ENCODE results near the gene HOXB9. TPM values are rescaled to one million over a fixed set of nuclear protein-coding genes. Genes with fewer than 3 reads are reported as not detected.

HOXB9 gene
- total and polyA plus RNA-seq, 2 experiments from 2014 or later = not detected

DNA sequence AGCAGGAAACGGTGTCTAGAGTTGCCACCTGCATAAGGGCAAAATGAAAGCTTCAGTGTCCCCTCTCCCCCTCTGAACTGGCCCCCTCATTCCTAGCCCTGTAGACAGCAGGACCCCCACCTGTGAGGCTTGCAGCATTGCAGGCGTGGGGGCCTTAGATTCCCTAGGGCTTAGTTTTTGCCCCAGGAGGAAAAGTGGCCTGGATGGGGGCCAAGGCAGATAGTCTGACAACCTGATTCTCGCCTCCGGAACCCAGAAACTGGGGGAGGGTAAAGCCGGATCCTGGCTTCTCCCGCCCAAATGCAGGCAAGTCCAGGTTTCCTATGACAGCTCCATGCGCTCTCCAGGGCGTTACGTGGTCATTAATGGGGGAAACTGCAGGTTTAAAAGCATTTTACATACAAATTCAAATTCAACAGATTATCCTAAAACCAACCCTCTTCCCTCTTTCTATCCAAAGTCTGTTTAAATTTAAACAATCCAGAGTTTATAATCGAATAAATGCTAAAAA, 20.7 kb downstream of the HOXB9 start:
- peaks cover 100% of the 10 kb centered on the region for H3K27me3 Mint-ChIP-seq (ENCODE audit: insufficient read depth, low read depth, poor library complexity)

More for the DNA sequence above, 20.7 kb downstream of the HOXB9 start:
- no peaks in the 10 kb centered on the region for H3K79me2 ChIP-seq (replicated peaks; ENCODE audit: insufficient read depth)
- H3K36me3 Mint-ChIP-seq (ENCODE audit: low read depth) = no peaks in the 10 kb centered on the region
- H3K9me2 ChIP-seq (ENCODE audit: insufficient read depth) = no peaks in the 10 kb centered on the region
- H3K36me3 ChIP-seq (ENCODE audit: insufficient read depth) = no peaks in the 10 kb centered on the region; the same call in 1 of the 2 replicates
- peaks cover 11% of the 10 kb centered on the region; the same call in 2 of the 3 replicates for H3K4me1 Mint-ChIP-seq
- H3K27me3 ChIP-seq (ENCODE audit: insufficient read depth) = peaks cover 100% of the 10 kb centered on the region
- H3K4me2 ChIP-seq = no peak overlapping the region
- H3K4me3 ChIP-seq = no peak overlapping the region
- peaks cover 43% of the 10 kb centered on the region for H3K4me1 ChIP-seq (ENCODE audit: insufficient read depth)
- TF ChIP-seq EZH2 (IDR thresholded peaks at IDR 0.05; ENCODE audit: low read depth, unreplicated experiment) (peak; percentile 37), ZNF114 (CRISPR knock-in tag; IDR thresholded peaks at IDR 0.05) (no peak)
- TF ChIP-seq, protein P1, sequence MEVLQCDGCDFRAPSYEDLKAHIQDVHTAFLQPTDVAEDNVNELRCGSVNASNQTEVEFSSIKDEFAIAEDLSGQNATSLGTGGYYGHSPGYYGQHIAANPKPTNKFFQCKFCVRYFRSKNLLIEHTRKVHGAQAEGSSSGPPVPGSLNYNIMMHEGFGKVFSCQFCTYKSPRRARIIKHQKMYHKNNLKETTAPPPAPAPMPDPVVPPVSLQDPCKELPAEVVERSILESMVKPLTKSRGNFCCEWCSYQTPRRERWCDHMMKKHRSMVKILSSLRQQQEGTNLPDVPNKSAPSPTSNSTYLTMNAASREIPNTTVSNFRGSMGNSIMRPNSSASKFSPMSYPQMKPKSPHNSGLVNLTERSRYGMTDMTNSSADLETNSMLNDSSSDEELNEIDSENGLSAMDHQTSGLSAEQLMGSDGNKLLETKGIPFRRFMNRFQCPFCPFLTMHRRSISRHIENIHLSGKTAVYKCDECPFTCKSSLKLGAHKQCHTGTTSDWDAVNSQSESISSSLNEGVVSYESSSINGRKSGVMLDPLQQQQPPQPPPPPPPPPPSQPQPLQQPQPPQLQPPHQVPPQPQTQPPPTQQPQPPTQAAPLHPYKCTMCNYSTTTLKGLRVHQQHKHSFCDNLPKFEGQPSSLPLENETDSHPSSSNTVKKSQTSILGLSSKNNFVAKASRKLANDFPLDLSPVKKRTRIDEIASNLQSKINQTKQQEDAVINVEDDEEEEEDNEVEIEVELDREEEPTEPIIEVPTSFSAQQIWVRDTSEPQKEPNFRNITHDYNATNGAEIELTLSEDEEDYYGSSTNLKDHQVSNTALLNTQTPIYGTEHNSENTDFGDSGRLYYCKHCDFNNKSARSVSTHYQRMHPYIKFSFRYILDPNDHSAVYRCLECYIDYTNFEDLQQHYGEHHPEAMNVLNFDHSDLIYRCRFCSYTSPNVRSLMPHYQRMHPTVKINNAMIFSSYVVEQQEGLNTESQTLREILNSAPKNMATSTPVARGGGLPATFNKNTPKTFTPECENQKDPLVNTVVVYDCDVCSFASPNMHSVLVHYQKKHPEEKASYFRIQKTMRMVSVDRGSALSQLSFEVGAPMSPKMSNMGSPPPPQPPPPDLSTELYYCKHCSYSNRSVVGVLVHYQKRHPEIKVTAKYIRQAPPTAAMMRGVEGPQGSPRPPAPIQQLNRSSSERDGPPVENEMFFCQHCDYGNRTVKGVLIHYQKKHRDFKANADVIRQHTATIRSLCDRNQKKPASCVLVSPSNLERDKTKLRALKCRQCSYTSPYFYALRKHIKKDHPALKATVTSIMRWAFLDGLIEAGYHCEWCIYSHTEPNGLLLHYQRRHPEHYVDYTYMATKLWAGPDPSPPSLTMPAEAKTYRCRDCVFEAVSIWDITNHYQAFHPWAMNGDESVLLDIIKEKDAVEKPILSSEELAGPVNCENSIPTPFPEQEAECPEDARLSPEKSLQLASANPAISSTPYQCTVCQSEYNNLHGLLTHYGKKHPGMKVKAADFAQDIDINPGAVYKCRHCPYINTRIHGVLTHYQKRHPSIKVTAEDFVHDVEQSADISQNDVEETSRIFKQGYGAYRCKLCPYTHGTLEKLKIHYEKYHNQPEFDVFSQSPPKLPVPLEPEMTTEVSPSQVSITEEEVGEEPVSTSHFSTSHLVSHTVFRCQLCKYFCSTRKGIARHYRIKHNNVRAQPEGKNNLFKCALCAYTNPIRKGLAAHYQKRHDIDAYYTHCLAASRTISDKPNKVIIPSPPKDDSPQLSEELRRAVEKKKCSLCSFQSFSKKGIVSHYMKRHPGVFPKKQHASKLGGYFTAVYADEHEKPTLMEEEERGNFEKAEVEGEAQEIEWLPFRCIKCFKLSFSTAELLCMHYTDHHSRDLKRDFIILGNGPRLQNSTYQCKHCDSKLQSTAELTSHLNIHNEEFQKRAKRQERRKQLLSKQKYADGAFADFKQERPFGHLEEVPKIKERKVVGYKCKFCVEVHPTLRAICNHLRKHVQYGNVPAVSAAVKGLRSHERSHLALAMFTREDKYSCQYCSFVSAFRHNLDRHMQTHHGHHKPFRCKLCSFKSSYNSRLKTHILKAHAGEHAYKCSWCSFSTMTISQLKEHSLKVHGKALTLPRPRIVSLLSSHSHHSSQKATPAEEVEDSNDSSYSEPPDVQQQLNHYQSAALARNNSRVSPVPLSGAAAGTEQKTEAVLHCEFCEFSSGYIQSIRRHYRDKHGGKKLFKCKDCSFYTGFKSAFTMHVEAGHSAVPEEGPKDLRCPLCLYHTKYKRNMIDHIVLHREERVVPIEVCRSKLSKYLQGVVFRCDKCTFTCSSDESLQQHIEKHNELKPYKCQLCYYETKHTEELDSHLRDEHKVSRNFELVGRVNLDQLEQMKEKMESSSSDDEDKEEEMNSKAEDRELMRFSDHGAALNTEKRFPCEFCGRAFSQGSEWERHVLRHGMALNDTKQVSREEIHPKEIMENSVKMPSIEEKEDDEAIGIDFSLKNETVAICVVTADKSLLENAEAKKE (CRISPR knock-in tag; IDR thresholded peaks at IDR 0.05) = no peak
- H2AFZ ChIP-seq = no peak overlapping the region
- H3K27ac ChIP-seq (ENCODE audit: low read depth) = no peak overlapping the region
- DNase-seq (ENCODE audit: low spot score) = peak; percentile 59
- H4K20me1 ChIP-seq (replicated peaks; ENCODE audit: insufficient read depth) = peaks cover 78% of the 10 kb centered on the region
- peaks cover 4% of the 10 kb centered on the region; the same call in 2 of the 3 replicates for H3K9me3 Mint-ChIP-seq
- no peak overlapping the region for H3K4me3 Mint-ChIP-seq
- no peak overlapping the region for H3K27ac Mint-ChIP-seq
- peaks cover 66% of the 10 kb centered on the region for H3F3A ChIP-seq (replicated peaks; ENCODE audit: low read depth)
- ATAC-seq = no peak
